OCI-LY3 (cell line): ENCODE data around the gene ZNF804A.

ENCODE experiments used
- CTCF ChIP-seq: fragments of 200-600, 300-600 bp; sonication (generic); IDR thresholded peaks from 2 replicates; pipeline ENCODE4 v1.5.1; 2014; ENCODE audit warnings: antibody characterized with exemption, low read length, low read depth
- EZH2phosphoT487 ChIP-seq: fragments of 200-600 bp; shearing (Covaris generic); IDR thresholded peaks from 2 replicates; pipeline ENCODE4 v1.6.1; 2018; ENCODE audit warnings: antibody characterized with exemption, mixed run types, low read depth

GRCh38 chr2:184549153-184549552 is 49.2 kb upstream of the ZNF804A start:
- TF ChIP-seq CTCF (no peak), EZH2phosphoT487 (no peak)
